Panc1 (cell line): ENCODE data around the gene BCO2.

ENCODE experiments used
- CTCF ChIP-seq: fragments of 450-650 bp; IDR thresholded peaks from 2 replicates; pipeline ENCODE4 v1.5.1; 2017; ENCODE audit warnings: mild to moderate bottlenecking
- POLR2AphosphoS5 ChIP-seq: IDR thresholded peaks from 2 replicates; pipeline ENCODE4 v1.6.1; 2012; ENCODE audit warnings: mild to moderate bottlenecking, low read depth, low read length, moderate library complexity

DNA sequence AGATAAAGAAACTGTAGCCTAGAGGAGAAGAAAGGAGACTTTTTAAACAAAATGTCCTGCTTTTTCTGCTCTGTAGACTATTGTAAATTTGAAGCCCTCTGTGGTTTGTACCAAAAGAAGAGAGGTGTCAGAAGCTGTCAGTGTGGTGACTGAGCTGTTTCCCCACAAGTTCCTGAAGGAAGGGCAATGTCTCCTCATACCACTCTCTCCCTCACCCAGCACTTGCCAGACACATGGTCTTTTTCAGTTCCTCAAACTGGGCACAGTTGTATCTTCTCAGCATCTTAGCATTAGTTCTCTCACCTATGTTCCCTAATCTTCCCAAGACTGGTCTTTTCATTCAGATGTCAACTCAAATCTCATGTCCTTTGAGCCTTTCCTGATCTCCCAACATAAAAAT is 4.3 kb downstream of the BCO2 start:
- TF ChIP-seq POLR2AphosphoS5 (no peak), CTCF (no peak)
